Omental fat pad (tissue), 4 donors: ENCODE data around the gene MTRR. TPM values are rescaled to one million over a fixed set of nuclear protein-coding genes. Genes with fewer than 3 reads are reported as not detected.
A peak's percentile ranks its signal among the peaks of the same experiment; 100 is the strongest.

Experiments used
- ATAC-seq: fragments of 150-250 bp; one replicate; pipeline ENCODE4 v1.9.1; 2016; ENCODE audit warnings: mild to moderate bottlenecking, moderate library complexity; ENCODE audit not compliant: low FRiP score
- DNase-seq: peaks from one replicate; pipeline ENCODE4 v3.0.0-alpha.2; 2019; ENCODE audit warnings: low spot score
- CTCF ChIP-seq, 3 donors: fragments of 450-650 bp; IDR thresholded peaks; one replicate each; pipeline ENCODE4 v1.5.1; 2016 to 2017; ENCODE audit warnings: antibody characterized with exemption in 3 of 3, mild to moderate bottlenecking in 3 of 3, moderate library complexity in 2 of 3
- total RNA-seq, 4 donors: library from RNA; depleted of rRNA; stranded (reverse); fragments of >200 nt; gene quantifications; one replicate each; pipeline ENCODE4 v1.1.0, GENCODE V29; 2016

MTRR gene
- total RNA-seq, 4 donors from 2014 or later: 35.6 to 83.3 (median 43.0) TPM

GRCh38 chr5:7877851-7878250 is 8.9 kb downstream of the MTRR start:
- no peak for TF ChIP-seq CTCF (IDR thresholded peaks at IDR 0.05)
- ATAC-seq (no peak), DNase-seq (no peak)

DNA sequence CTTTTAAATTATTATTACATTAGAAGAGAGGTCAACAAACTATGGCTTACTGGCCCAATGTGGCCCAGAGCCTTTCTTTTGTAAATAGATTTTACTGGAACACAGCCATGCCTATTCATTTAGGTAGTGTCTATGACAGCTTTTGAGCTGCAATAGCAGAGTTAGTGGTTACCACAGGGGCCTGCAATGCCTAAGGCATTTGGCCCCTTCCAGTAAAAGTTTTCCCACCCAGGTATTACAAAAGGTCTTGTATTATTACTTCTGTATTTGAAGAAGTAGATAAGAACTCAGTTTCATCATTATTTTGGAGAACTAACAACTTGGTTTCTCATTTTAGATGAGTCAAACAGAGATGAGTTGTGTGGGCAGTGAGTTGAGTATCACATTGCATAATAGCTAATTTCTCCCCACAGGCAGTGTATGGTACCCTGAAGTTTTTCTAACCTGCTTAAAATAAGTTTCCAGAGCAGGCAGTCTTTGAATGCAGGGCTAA is 9.5 kb downstream of the MTRR start:
- peak; percentile 92 for ATAC-seq
- no peak for TF ChIP-seq CTCF (IDR thresholded peaks at IDR 0.05)

DNA sequence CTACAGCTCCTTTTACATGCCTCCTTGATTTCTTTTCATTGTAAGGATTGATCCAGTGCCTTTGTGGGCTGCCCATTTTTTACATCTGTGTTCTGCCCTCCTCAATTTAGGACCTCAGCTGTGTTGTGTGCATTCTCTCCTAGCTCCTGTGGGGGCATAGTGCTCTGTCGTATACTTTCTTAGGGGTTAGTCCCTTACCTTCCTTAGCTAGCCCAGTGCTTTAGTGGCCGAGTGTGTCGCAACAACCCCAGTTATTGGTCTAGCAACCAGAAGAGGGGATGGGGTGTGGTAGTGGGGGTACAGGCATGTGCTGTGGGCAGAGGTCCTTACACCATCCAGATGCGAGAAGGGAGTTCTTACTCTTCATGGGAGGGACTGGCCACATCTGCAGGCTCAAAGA is 12.1 kb downstream of the MTRR start:
- ATAC-seq: no peak
- no peak for DNase-seq
- TF ChIP-seq CTCF (IDR thresholded peaks at IDR 0.05): no peak

More for the DNA sequence above, 9.5 kb downstream of the MTRR start:
- no peak for DNase-seq

DNA sequence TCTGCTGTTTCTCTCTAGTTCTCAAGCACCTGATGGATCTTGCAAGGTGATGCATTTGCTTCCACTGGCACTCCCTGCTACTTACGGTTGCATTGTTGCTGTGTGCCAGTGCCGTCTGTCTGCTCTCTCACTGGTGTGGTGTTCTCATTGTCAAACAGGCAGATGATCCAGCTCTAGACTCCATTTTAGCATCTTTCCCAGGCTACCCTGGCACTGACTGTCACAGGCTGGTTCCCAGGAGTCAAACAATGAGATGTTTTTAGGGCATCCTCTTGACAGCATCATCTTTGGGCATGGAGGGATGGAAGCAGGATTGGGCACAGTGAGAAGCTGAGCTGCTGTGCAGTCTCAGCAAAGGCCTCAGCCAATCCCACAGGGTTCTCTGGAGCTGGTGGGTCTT is 12.9 kb downstream of the MTRR start:
- DNase-seq (no peak), ATAC-seq (no peak)
- no peak for TF ChIP-seq CTCF (IDR thresholded peaks at IDR 0.05)

DNA sequence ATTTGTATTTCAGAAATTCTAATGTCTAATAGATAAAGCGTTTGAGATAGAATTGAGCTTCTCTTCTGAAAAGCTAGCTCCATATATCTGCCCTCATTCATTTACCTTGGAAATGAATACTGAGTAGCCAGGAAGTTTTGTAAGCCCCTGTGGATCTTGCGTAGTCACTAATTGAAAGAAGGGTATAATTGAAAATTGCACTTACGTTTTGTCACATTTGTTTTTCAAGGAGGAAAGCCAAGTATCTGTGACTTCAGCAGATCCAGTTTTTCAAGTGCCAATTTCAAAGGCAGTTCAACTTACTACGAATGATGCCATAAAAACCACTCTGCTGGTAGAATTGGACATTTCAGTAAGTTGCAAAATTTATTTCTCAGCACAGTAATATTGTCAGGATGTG is 14.0 kb downstream of the MTRR start:
- DNase-seq (no peak), ATAC-seq (no peak)
- no peak for TF ChIP-seq CTCF (IDR thresholded peaks at IDR 0.05)

GRCh38 chr5:7884491-7885267 is 15.7 kb downstream of the MTRR start:
- no peak for ATAC-seq
- TF ChIP-seq CTCF (IDR thresholded peaks at IDR 0.05): no peak
- DNase-seq: no peak

DNA sequence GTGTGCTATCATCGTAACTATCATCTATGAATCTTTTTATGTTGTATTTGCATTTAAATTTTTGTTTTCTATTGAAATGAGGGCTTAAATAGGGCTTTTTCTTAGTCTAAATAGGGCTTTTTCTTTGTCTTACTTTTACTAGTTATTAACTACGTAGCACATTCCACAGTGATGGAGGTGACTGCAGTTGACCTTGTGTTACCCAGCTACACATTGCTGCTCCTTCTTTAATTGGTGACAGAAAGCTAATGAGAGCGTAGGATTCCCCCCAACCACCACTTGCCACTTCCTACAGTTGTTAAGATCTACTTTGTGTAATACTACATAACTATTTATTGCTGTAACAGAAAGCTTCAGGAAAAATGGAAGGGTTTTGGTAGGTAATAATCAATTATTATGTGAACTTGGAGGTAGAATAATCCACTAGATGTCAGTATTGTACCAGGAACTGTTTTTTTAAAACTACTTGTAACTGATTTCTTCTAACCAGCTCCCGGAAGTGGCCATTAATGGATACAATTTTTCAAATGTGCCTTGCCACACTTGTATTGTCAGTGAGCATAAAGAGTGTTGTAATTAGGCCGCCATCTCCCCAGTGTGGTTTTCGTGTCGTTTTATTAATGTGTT is 18.0 kb downstream of the MTRR start:
- ATAC-seq: no peak
- no peak for TF ChIP-seq CTCF (IDR thresholded peaks at IDR 0.05)
- DNase-seq: no peak
